ENCODE measurements around the gene TMSB10.
"Not testable (repeated sequence)": the region's sequence is repeated elsewhere in the genome, so short reads cannot be mapped to it uniquely, and the experiment has no call there.

The TMSB10 gene

DNA sequence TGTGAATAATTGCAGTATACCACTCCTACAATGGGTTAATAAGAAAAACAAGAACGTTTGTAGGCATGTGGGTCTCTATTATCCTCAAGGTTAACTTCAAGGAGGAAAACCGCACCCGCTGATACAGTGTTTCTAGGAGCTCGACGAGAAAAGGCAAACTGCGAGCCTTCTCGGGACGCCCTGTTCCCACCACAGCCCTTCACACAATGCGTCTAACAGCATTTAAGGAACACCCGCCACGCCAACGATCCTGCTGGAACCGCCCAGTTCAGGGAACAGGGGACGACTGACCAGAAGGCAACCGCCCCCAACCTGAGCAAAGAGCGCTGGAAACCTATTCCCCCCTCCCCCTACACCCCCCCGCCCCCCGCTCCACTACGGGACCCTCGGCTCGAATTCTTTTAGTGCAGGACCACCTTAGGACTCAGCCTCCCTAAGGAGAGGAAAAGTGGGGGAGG, 710 bp upstream of the TMSB10 start:
- DNase-seq, result no peak

DNA sequence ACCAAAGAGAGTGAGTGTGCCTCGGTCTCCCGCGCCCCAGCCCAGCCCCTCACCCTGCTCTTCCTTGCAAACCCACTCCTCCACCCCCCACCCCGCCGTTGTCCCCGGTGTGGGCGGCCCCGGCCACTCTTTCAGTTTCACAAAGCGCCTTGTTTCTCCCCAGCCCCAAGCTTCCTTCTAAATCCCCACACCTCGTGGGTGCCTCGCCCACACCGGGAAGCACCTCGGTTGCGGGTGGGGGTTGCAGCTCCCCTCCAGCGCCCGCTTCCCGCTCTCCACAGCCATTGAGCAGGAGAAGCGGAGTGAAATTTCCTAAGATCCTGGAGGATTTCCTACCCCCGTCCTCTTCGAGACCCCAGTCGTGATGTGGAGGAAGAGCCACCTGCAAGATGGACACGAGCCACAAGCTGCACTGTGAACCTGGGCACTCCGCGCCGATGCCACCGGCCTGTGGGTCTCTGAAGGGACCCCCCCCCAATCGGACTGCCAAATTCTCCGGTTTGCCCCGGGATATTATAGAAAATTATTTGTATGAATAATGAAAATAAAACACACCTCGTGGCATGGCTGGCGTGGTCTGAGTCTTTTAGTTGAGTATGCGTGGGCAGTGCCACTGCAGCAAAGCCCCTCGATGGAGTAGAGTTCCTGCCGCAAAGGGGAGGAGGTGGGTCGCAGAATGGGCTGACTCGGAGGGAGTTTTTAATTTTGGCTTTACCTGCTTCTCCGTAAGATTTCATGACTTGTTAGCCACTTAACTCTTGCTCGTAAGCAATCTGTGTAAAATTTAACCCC, 848 bp downstream of the TMSB10 start:
- DNase-seq, result peak; percentile 67

DNA sequence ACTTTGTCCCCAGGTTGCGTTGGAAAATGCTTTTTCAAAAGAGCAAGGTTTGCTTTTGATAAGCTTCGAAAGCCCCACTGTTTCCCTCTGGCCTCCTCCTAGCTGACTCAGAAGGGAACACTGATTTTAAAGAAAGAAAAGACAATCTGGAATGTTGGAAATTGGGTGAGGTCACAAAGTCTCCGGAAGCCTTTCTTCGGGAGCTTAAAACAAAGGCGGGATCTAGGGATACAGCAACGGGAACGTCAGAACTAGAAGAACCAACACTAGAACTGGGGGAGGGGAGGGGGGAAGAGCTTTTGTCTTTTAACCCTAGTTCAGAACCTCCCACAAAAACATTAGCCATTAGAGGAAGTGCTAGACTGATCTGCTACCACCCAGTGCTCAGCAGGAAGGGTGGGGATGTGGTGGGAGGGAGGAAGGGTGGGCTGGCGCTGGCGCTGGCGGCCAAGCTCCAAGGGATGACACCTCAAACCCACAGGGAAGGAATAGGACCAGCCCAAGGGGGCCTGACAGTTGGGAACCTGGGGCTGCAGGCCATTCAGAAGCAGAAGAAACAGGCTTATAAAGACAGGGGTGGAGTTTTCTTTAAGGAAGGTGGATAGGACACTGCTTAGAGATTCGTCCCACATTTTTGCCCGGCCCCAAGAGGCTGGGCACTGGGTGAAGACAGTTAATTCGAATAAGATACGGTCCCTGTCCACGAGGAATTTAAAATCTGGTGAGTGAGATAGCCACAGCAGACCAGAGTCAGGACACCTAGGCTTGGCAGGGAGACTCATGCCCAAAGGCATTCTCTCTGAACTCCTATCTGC, 1.7 kb downstream of the TMSB10 start:
- peak; percentile 23 for DNase-seq

DNA sequence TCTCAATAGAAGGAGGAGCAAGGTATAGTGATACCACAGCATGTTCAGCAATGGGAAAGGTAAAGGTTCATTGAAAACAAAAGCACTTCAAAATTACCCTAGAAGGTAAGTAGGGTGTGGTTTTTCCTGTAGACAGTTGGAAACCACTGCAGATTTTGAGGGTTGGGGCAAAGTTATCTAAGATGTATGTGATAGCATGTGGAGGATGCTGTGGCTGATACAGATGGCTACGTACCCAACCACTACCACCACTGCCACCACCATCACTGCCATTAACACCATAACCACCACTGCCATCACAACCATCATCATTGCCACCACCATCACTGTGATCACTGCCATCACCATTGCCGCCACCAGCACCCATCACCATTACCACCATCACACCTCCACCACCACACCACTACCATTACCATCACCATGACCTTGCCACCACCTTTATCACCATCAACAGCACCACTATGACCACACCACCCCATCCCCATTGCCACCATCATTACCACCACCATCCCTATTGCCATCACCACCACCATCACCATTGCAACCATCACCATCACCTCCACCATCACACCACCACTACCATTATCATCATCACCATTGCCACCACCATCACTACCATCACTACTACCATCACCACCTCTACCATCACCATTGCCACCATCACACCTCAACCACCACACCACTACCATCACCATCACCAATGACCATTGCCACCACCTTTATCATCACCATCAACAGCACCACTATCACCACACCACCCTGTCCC, 3.7 kb downstream of the TMSB10 start:
- no peak for DNase-seq

DNA sequence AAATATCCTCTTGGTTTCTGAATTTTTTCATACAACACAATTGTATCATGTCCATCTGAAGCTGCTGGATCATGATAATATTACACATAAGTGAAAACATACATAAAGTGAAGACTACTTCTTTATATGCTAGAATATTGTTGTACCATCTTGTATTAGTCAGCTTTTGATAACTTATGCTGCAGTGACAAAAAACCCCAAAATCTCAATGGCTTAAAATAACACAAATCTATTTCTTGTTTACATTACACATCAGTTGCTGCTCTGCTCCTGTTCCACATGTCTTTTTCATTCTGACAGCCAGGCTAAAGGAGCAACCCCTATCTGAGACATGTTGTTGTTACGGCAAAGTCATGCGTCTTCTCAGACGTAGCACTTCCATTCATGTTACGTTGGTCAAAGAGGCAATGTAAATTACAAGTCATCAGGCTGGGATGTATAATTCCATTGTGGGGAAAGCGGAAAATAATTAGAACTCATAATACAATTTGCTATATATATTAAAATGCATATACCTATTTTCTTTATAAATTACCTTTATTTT, 5.8 kb downstream of the TMSB10 start:
- DNase-seq, result no peak

DNA sequence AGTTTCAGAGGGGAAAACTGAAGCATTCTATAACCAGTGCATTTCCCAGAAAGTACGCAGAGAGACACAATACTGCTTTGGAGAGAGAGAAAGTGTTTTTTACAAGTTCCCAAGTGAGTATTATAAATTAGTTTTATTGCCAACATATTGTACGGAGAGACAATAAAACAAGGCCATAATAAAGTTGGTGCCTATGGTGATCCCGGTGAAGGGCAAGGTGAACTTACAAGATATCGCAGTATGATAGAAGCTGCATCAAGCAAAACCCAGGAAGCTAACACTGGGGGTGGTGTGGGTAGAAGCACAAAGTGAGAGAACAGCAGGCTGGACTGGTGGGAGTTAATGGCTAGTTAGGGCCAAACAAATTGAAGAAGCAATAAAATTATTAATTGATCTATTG, 7.5 kb downstream of the TMSB10 start:
- DNase-seq, result no peak

DNA sequence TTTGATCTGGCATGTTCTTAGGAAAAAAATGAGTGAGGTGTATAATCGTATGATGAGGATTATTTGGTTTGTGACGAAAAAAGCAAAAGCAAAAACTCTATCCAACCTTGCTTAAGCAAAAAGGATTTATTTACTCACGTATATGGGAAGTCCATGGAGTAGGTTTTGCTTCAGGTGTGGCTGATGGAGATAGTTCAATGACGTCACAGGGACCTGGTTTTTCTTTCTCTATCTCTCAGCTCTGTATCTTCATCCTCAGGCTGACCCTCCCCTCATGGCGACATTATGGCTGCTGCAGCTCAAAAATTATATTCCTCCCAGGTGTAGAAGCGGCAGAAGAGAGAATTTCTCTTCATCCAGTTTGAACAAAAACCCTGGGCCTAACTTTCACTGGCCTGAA, 8.9 kb downstream of the TMSB10 start:
- DNase-seq, result no peak

DNA sequence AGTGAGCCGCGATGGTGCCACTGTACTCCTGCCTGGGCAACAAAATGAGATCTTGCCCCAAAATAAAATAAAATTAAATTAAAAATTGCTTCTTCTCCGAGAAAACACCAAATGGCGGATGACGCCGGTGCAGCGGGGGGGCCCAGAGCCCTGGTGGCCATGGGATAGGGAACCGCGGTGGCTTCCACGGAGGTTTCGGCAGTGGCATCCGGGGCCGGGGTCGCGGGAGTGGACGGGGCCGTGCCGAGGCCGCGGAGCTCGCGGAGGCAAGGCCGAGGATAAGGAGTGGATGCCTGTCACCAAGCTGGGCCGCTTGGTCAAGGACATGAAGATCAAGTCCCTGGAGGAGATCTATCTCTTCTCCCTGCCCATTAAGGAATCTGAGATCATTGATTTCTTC, 10.2 kb downstream of the TMSB10 start:
- not testable (repeated sequence) for DNase-seq

DNA sequence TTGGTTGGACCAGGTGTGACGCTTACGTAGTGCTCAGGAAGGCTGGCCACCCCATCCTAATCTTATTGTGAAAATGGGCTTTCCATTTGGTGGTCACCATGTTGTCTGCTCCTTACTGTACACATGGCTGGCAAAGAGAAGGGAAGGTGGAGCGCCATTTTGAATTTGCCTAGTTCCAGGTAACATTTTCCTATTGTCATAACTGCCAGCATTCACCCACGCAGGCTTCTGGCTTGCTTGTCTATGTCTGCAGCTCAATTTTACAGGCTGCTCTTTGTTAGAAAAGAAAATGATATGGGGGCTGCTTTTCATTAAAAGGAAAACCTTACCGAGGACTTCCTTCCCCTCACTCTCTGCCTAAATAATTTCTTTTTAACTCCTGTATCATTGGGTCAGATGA, 12.4 kb downstream of the TMSB10 start:
- DNase-seq, result not testable (repeated sequence)

DNA sequence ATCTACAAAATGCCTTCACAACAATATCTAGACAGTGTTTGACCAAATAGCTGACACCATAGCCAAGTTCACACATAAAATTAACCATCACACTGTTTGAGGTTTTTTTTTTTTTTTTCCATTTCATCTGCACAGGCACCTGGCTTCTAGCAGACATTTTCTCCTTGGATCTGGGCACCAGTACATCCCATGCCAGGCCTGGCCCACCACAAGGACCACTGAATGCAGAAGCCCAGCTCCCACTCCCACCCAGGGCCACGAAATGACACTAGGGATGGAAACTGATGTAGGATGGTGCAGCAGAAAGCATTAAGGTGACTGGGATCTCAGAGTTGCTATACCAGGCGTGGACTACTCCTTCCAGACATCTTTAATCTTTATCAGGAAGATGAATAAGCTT, 13.0 kb downstream of the TMSB10 start:
- no peak for DNase-seq

DNA sequence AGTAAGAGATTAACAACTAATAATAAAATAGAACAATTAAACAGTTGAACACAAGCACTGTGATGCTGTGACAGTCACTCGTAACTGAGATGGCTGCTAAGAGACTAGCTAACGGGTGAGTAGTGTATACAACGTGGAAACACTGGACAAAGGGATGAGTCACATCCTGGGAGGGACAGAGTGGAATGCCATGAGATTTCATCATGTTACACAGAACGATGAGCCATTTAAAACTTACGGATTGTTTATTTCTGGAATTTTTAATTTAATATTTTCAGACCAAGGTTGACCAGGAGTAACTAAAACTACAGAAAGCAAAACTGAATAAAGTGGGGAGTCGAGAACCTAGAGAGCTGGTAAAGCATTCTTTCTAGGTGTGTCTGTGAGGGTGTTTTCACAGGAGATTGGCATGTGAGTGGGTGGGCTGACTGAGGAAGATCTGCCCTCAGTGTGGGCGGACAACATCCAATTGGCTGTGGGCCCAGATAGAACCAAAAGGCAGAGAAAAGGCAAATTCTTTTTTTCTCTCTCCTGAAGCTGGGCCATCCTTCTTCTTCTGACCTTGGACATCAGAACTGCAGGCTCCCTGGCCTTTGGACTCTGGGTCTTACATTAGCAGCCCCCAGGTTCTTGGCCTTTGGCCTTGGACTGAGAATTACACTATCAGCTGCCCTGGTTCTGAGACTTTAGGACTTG, 14.6 kb downstream of the TMSB10 start:
- peak; percentile 49 for DNase-seq

DNA sequence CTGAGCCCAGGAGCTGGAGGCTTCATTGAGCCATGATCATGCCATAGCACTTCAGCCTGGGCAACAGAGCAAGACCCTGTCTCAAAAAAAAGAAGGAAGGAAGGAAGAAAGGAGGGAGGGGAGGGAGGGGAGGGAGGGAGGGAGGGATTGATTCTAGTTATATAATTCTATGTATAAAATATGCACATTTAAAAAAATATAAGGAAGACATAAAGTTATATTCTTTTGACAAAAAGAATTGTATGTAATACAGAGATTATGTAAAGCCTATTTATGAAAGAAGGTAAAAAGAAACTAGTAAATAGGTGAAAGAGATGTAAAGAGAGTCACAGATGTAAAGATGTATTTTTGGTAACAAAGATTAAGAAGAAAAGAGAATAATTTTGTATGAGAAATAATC, 17.6 kb downstream of the TMSB10 start:
- no peak for DNase-seq

DNA sequence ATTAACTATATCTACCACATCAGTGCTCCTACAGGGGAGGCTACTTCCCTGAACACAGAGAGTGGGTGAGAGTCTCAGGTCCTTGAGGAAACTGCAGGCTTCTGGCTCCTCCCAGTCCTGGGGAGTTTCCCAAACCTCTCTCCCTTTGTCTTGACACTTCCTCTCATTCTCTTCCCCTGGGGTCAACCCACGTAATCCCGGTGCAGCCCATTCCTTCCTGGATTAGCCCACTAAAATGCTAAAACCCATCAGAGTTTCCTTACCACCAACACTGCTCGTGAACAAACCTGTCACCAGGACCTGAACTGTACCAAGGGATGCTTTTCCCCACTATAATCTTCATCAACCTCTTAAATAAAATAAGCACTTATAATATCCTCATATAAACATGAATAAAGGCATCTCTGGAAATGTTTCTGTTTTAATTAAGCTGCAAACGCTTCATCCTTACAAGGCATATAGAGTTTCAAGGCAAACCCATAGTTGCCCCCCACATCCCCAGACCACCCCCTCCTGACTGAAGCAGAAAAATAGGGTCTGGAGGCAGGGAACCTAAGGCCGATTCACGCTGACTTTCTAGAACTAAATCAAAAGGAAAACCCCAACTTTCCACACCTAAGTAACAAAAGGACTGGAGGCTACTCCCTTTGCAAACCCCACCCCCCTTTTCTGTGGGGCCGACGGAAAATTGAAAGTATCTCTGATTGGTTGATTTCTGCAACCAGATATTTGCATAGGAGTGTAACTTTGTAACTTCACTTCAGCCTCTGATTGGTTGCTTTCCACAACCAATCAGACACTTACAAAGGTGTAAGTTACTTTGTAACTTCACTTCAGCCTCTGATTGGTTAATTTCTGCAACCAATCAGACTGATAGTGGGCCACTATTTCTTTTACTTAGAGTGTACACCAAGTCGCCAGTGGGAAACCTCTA, 19.0 kb downstream of the TMSB10 start:
- DNase-seq, result no peak

DNA sequence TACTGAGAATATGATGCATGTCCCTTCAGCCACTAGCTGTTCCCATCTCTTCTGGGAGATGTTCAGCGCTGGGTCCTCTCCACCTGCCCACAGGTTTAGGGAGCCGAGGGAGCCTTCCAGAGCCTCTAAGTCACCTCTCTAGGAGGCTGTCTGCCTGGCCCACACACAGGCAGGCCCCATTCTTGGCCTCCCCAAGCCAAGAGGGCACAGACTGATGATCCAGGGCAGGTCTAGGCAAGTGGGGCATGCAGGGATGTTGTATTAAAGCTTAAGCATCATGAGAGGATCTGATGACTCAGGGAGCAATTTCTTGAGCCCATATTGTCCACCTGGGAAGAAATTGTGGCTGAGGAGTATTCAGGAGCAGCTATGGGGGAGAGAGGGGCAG, 19.9 kb downstream of the TMSB10 start:
- no peak for DNase-seq

DNA sequence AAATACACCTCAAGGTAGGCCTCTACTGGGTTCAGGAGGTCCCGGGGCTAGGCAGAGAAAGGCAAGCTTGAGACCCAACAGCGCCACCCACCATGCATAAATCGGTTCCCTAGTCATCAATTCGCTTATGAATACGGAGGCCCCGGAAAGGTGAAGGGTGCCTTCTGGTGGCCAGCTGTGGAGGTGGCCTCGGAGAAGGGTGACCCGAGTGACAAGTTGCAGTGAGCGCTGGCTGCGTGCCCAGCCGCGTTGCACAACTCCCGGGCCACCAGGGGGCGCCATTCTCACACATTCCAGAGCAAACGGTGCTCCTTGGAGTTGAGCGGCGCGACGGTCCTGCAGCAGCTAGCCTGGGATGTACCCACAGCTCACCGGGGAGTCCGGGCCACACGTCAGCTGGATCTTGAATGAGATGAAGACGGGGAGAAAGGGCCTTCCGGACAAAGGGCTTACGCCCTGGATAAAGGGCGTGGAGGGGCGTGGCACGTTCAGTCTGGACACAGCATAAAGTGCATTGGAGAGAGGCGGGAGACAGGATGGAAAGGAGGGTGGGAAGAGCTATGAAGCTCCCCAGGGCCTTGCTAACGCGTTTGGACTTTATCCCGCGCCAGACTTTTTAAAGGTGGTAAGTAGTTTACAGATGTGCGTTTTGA, 20.4 kb downstream of the TMSB10 start:
- peak; percentile 99 for DNase-seq

DNA sequence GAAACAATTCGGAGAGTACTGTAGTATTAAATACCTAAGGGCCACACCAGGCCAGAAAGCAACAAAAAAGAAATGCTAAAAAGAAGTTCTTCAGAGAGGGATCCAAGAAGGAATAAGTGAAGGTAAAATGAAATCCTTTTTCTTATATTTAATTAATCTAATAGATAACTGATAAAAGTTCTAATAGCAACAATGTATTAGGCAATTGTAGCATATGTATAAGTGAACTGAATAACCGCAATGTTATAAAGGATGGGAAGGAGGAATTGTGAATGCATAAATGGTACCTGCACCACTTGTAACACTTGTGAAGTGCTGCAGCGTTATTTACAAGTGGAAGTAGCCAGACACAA, 21.8 kb downstream of the TMSB10 start:
- DNase-seq, result no peak

DNA sequence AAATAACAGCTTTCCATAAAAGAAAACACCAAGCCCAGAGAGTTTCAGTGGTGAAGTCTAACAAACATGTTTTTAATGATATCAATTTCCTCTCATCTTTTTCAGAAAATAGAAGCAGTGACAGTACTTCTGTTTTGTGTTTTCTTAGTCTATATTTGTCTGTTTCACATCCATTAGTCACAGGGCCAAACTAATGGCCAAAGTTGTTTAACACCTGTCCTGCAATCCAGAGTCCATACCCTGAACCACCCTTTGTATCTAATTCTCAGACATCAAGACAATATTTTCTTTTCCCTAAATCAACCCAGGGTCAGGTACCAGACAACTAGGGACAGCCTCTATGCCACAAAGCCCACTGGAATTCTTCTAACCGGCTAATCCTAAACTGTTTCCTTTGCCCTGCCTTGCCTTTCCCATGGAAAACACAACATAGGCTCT, 25.9 kb downstream of the TMSB10 start:
- DNase-seq, result no peak

DNA sequence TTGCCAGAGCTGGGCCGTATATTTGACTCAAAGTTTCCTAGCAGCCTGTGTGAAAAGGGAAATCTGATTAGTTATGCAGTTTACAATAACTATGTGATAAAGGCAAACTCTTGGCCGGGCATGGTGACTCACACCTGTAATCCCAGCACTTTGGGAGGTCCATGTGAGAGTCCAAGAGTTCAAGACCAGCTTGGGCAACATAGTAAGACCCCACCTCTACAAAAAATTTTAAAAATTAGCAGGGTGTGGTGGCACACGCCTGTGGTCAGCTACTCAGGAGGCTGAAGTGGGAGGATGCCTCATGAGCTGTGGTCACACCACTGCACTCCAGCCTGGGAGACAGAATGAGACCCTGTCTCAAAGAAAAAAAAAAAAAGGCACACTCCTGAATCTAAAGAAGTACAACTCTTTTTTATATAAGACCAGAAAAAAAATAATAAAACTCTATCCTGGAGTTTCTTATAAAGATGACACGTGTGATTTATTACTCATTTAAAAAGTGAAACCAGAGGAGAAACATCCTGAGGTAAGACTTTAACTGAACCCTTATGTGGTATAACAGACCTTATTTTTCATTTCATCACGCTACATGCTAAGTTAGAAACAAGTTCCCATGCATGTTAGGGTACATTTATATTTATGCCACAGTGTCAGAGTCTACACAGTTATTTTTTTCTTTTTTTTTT, 32.9 kb downstream of the TMSB10 start:
- peak; percentile 47 for DNase-seq

DNA sequence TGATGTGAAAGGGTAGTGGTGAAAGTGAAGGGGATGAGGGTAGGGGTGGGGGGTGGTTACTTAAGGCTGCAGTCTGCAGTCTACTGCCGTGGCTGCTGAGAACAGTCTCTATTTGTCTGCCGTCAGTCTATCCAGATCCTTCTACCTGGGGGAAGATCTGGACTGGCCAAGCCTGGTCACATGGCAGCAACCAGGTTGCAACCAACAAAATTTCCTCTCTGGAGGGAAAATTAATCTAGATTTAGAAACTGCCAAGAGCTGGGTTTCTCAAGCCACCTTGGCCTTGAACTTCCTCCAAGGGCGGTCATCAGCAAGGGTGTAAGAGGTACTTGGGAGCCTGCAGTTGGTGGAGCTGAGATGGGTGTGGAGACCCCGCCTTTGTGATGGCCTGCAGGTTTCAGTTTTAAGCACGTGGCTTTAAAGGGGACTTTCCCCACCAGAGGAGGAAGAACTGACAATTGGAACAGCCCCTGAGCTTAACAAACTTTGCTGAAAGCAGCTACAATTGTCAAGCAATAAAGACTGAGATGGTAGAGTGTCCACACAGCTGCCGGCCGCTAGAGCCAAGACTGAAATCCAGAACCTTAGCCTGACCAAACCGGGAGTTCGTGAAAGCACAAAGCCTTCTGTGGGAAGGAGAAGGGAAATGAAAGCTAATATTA, 34.1 kb downstream of the TMSB10 start:
- DNase-seq, result peak; percentile 60

DNA sequence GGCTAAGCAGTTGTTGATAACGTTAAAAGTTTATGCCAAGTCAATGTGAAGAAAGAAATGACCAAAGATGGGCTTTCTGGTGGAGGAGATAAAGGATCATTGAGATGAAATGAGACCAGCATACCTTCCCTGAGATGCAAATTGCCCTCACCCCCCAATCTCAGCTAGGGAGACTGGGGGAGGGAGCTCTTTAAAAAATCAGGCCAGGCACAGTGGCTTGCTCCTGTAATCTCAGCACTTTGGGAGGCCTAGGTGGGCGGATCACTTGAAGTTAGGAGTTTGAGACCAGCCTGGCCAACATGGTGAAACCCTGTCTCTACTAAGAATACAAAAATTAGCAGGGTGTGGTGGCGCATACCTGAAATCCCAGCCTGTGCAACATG, 34.6 kb downstream of the TMSB10 start:
- no peak for DNase-seq
